ENCODE measurements around the gene BCL11A. TPM values are rescaled to one million over a fixed set of nuclear protein-coding genes. Genes with fewer than 3 reads are reported as not detected.
"Not testable (repeated sequence)": the region's sequence is repeated elsewhere in the genome, so short reads cannot be mapped to it uniquely, and the experiment has no call there.

The BCL11A gene
- total RNA-seq, 2 experiments from 2014 or later, result 0.03 TPM; not detected in 1

- DNase-seq (no peak), ATAC-seq (no peak)
- Mint-ChIP-seq H3K4me3 (no peak overlapping the region), H3K9me3 (ENCODE audit: insufficient read depth) (peaks cover 3% of the 10 kb centered on the region), H3K4me1 (ENCODE audit: low read depth) (no peaks in the 10 kb centered on the region), H3K27ac (no peak overlapping the region), H3K27me3 (ENCODE audit: low read depth) (no peaks in the 10 kb centered on the region), H3K36me3 (ENCODE audit: low read depth) (no peaks in the 10 kb centered on the region)
- ChIA-PET POLR2A (no interaction called here), CTCF (no interaction called here)
Observed at GRCh38 chr2:60422826-60423483, 130.5 kb downstream of the BCL11A start.

GRCh38 chr2:60417210-60417609 is 136.2 kb downstream of the BCL11A start:
- H3K4me1 Mint-ChIP-seq (ENCODE audit: low read depth); H3K4me3 Mint-ChIP-seq; H3K27me3 Mint-ChIP-seq (ENCODE audit: low read depth); POLR2A ChIA-PET; DNase-seq; H3K36me3 Mint-ChIP-seq (ENCODE audit: low read depth); CTCF ChIA-PET; ATAC-seq; H3K27ac Mint-ChIP-seq; H3K9me3 Mint-ChIP-seq (ENCODE audit: insufficient read depth): not testable (repeated sequence)

- H3K9me3 Mint-ChIP-seq (ENCODE audit: insufficient read depth), result no peaks in the 10 kb centered on the region
Observed at GRCh38 chr2:60416221-60417008, 137.0 kb downstream of the BCL11A start.

GRCh38 chr2:60415814-60416213 is 137.6 kb downstream of the BCL11A start:
- DNase-seq (no peak), ATAC-seq (no peak)
- ChIA-PET CTCF (no interaction called here), POLR2A (no interaction called here)
- H3K9me3 Mint-ChIP-seq (ENCODE audit: insufficient read depth), result no peaks in the 10 kb centered on the region
- no peak overlapping the region for H3K4me3 Mint-ChIP-seq
- no peaks in the 10 kb centered on the region for H3K36me3 Mint-ChIP-seq (ENCODE audit: low read depth)
- H3K27me3 Mint-ChIP-seq (ENCODE audit: low read depth), result peaks cover 3% of the 10 kb centered on the region
- no peak overlapping the region for H3K27ac Mint-ChIP-seq
- H3K4me1 Mint-ChIP-seq (ENCODE audit: low read depth), result peaks cover 3% of the 10 kb centered on the region

More at GRCh38 chr2:60416221-60417008, 137.0 kb downstream of the BCL11A start:
- ATAC-seq (no peak), DNase-seq (no peak)
- H3K4me3 Mint-ChIP-seq, result no peak overlapping the region
- POLR2A ChIA-PET, result no interaction called here
- peaks cover 2% of the 10 kb centered on the region for H3K4me1 Mint-ChIP-seq (ENCODE audit: low read depth)
- peaks cover 3% of the 10 kb centered on the region for H3K27me3 Mint-ChIP-seq (ENCODE audit: low read depth)
- no peaks in the 10 kb centered on the region for H3K36me3 Mint-ChIP-seq (ENCODE audit: low read depth)
- H3K27ac Mint-ChIP-seq, result no peak overlapping the region
- CTCF ChIA-PET, result no interaction called here

- no peak overlapping the region for H3K27ac Mint-ChIP-seq
- CTCF ChIA-PET, result no interaction called here
- no peaks in the 10 kb centered on the region for H3K9me3 Mint-ChIP-seq (ENCODE audit: insufficient read depth)
Observed at GRCh38 chr2:60414495-60415138, 138.8 kb downstream of the BCL11A start.

GRCh38 chr2:60413814-60414168 is 139.7 kb downstream of the BCL11A start:
- no peak overlapping the region for H3K4me3 Mint-ChIP-seq
- ChIA-PET POLR2A (no interaction called here), CTCF (no interaction called here)
- H3K36me3 Mint-ChIP-seq (ENCODE audit: low read depth), result no peaks in the 10 kb centered on the region
- H3K27ac Mint-ChIP-seq, result no peak overlapping the region
- H3K27me3 Mint-ChIP-seq (ENCODE audit: low read depth), result peaks cover 3% of the 10 kb centered on the region
- no peaks in the 10 kb centered on the region for H3K9me3 Mint-ChIP-seq (ENCODE audit: insufficient read depth)
- DNase-seq, result no peak
- no peak for ATAC-seq
- H3K4me1 Mint-ChIP-seq (ENCODE audit: low read depth), result peaks cover 3% of the 10 kb centered on the region

More at GRCh38 chr2:60414495-60415138, 138.8 kb downstream of the BCL11A start:
- Mint-ChIP-seq H3K27me3 (ENCODE audit: low read depth) (peaks cover 3% of the 10 kb centered on the region), H3K36me3 (ENCODE audit: low read depth) (no peaks in the 10 kb centered on the region), H3K4me3 (no peak overlapping the region), H3K4me1 (ENCODE audit: low read depth) (peaks cover 3% of the 10 kb centered on the region)
- POLR2A ChIA-PET, result no interaction called here
- ATAC-seq (no peak), DNase-seq (no peak)

GRCh38 chr2:60413069-60413813 is 140.2 kb downstream of the BCL11A start:
- Mint-ChIP-seq H3K36me3 (ENCODE audit: low read depth) (no peaks in the 10 kb centered on the region), H3K4me3 (no peak overlapping the region), H3K27ac (no peak overlapping the region), H3K27me3 (ENCODE audit: low read depth) (peaks cover 6% of the 10 kb centered on the region), H3K9me3 (ENCODE audit: insufficient read depth) (no peaks in the 10 kb centered on the region), H3K4me1 (ENCODE audit: low read depth) (peaks cover 3% of the 10 kb centered on the region)
- ChIA-PET CTCF (no interaction called here), POLR2A (no interaction called here)
- no peak for DNase-seq
- ATAC-seq, result no peak

- CTCF ChIA-PET, result no interaction called here
- Mint-ChIP-seq H3K4me1 (ENCODE audit: low read depth) (peaks cover 3% of the 10 kb centered on the region), H3K27me3 (ENCODE audit: low read depth) (peaks cover 6% of the 10 kb centered on the region), H3K9me3 (ENCODE audit: insufficient read depth) (no peaks in the 10 kb centered on the region), H3K27ac (no peak overlapping the region), H3K4me3 (no peak overlapping the region), H3K36me3 (ENCODE audit: low read depth) (no peaks in the 10 kb centered on the region)
- ATAC-seq (no peak), DNase-seq (no peak)
- POLR2A ChIA-PET, result no interaction called here
Observed at GRCh38 chr2:60412620-60413019, 140.8 kb downstream of the BCL11A start.

- Mint-ChIP-seq H3K27me3 (ENCODE audit: low read depth) (peaks cover 6% of the 10 kb centered on the region), H3K27ac (no peak overlapping the region), H3K4me3 (no peak overlapping the region), H3K9me3 (ENCODE audit: insufficient read depth) (no peaks in the 10 kb centered on the region), H3K36me3 (ENCODE audit: low read depth) (no peaks in the 10 kb centered on the region), H3K4me1 (ENCODE audit: low read depth) (peaks cover 3% of the 10 kb centered on the region)
- ATAC-seq (no peak), DNase-seq (no peak)
- ChIA-PET CTCF (no interaction called here), POLR2A (no interaction called here)
Observed at GRCh38 chr2:60412027-60412426, 141.4 kb downstream of the BCL11A start.

- ChIA-PET POLR2A (interaction anchor here (0.9 kb wide), 1 partner anchor 15 kb away, joined by 3 read pairs; no protein-coding TSS in a partner anchor), CTCF (no interaction called here)
- H3K36me3 Mint-ChIP-seq (ENCODE audit: low read depth), result no peaks in the 10 kb centered on the region
- no peak for DNase-seq
- H3K4me3 Mint-ChIP-seq, result no peak overlapping the region
- ATAC-seq, result no peak
- H3K9me3 Mint-ChIP-seq (ENCODE audit: insufficient read depth), result no peaks in the 10 kb centered on the region
- H3K27ac Mint-ChIP-seq, result no peak overlapping the region
- peaks cover 6% of the 10 kb centered on the region for H3K27me3 Mint-ChIP-seq (ENCODE audit: low read depth)
- peaks cover 3% of the 10 kb centered on the region for H3K4me1 Mint-ChIP-seq (ENCODE audit: low read depth)
Observed at GRCh38 chr2:60411295-60411694, 142.2 kb downstream of the BCL11A start.

- Mint-ChIP-seq H3K27me3 (ENCODE audit: low read depth) (peaks cover 6% of the 10 kb centered on the region), H3K4me3 (no peak overlapping the region), H3K27ac (no peak overlapping the region), H3K9me3 (ENCODE audit: insufficient read depth) (no peaks in the 10 kb centered on the region), H3K4me1 (ENCODE audit: low read depth) (peaks cover 3% of the 10 kb centered on the region), H3K36me3 (ENCODE audit: low read depth) (no peaks in the 10 kb centered on the region)
- ATAC-seq, result no peak
- DNase-seq, result no peak
- CTCF ChIA-PET, result no interaction called here
- POLR2A ChIA-PET, result interaction anchor here (0.9 kb wide), 1 partner anchor 14 kb away, joined by 3 read pairs; no protein-coding TSS in a partner anchor
Observed at GRCh38 chr2:60410456-60411146, 142.9 kb downstream of the BCL11A start.
